Panc1 (cell line): ENCODE results near the gene AOC2. TPM values are rescaled to one million over a fixed set of nuclear protein-coding genes. Genes with fewer than 3 reads are reported as not detected.

ENCODE experiments used
- ATAC-seq: fragments of 200-7000 bp; cut with Tn5 transposase; 2 replicates; pipeline ENCODE4 v1.9.1; 2020; ENCODE audit warnings: mild to moderate bottlenecking, moderate library complexity
- BruUV-seq: library from RNA; stranded (reverse); fragments of 400-500 nt; replicated peaks from 2 replicates; lab custom pipeline; 2021; lab: Mats Ljungman, UMichigan
- CTCF ChIA-PET: fragments of 300-600 bp; sonication (Branson Sonifier 250); formaldehyde crosslinking; loops from one replicate; lab custom pipeline; 2022; ENCODE audit warnings: antibody characterized with exemption; lab: Charles Lee
- POLR2A ChIA-PET: fragments of 300-600 bp; sonication (Branson Sonifier 250); formaldehyde crosslinking; loops from one replicate; lab custom pipeline; 2022; ENCODE audit warnings: antibody characterized with exemption; lab: Charles Lee
- DNase-seq: peaks from one replicate; pipeline ENCODE4 v3.0.0-alpha.2; 2010; ENCODE audit warnings: low read depth, low spot score
- H3K27ac ChIP-seq: 2 replicates; pipeline ENCODE4 v1.5.1; 2011; ENCODE audit warnings: mild to moderate bottlenecking, low read length, inconsistent platforms
- H3K27me3 ChIP-seq: fragments of 200-500 bp; sonication (Bioruptor generic); 2 replicates; pipeline ENCODE4 v1.6.0; 2014; ENCODE audit warnings: low read length, inconsistent platforms; ENCODE audit not compliant: control insufficient read depth, insufficient read depth
- H3K36me3 ChIP-seq: fragments of 200-500 bp; sonication (Bioruptor generic); 2 replicates; pipeline ENCODE4 v1.5.1; 2014; ENCODE audit warnings: inconsistent platforms, mild to moderate bottlenecking, low read length, moderate library complexity; ENCODE audit not compliant: control insufficient read depth, insufficient read depth
- H3K4me1 ChIP-seq: 2 replicates; pipeline ENCODE4 v1.5.1; 2011; ENCODE audit warnings: inconsistent platforms, mild to moderate bottlenecking, low read length, moderate library complexity; ENCODE audit not compliant: control insufficient read depth, insufficient read depth
- H3K4me3 ChIP-seq, 2 experiments: 2 replicates each; pipeline ENCODE4 v1.5.1; 2011 to 2012; ENCODE audit warnings: low read depth in 2 of 2, low read length in 2 of 2, mild to moderate bottlenecking in 2 of 2, inconsistent platforms in 1 of 2, moderate library complexity in 1 of 2
- H3K9me3 ChIP-seq: fragments of 200-500 bp; sonication (Bioruptor generic); 2 replicates; pipeline ENCODE4 v1.5.1; 2014; ENCODE audit warnings: low read depth, mild to moderate bottlenecking, inconsistent platforms, low read length, moderate library complexity; ENCODE audit not compliant: control insufficient read depth, insufficient read depth
- POLR2AphosphoS5 ChIP-seq: IDR thresholded peaks from 2 replicates; pipeline ENCODE4 v1.6.1; 2012; ENCODE audit warnings: mild to moderate bottlenecking, low read depth, low read length, moderate library complexity
- REST ChIP-seq, 2 experiments: IDR thresholded peaks; 2 replicates each; pipeline ENCODE4 v1.6.1; 2011 to 2012; ENCODE audit warnings: low read depth in 2 of 2, control low read depth in 1 of 2, low read length in 1 of 2, mild to moderate bottlenecking in 1 of 2, moderate library complexity in 1 of 2; ENCODE audit not compliant: insufficient read depth in 1 of 2
- SIN3A ChIP-seq: IDR thresholded peaks from 2 replicates; pipeline ENCODE4 v1.6.1; 2012; ENCODE audit warnings: low read depth, mild to moderate bottlenecking, low read length, moderate library complexity, borderline replicate concordance; ENCODE audit not compliant: insufficient read depth
- TCF7L2 ChIP-seq: IDR thresholded peaks from 2 replicates; pipeline ENCODE4 v1.6.1; 2011; ENCODE audit warnings: mild to moderate bottlenecking, low read depth, low read length, inconsistent platforms
- in situ Hi-C: cut with HindIII; loops from 2 replicates; pipeline ENCODE4 v1.10.0; 2016; ENCODE audit warnings: low sequenced_read_pairs, low pct_unique_long_range_greater_than_20kb
- intact Hi-C: fragments of 100-400 bp; cut with micrococcal nuclease; formaldehyde crosslinking; loops from one replicate; pipeline ENCODE4 v1.10.0; 2022; ENCODE audit not compliant: unreplicated experiment
- total RNA-seq: library from RNA; stranded (reverse); gene quantifications from one replicate; pipeline ENCODE4 v1.2.1, GENCODE V29; 2021; ENCODE audit not compliant: unreplicated experiment
- TF ChIP-seq, protein P1 (sequence below): fragments of 450-650 bp; IDR thresholded peaks from 2 replicates; pipeline ENCODE4 v1.5.1; 2017; ENCODE audit warnings: mild to moderate bottlenecking

Gene AOC2
- total RNA-seq, 1 experiment from 2014 or later, result 0.85 TPM

DNA sequence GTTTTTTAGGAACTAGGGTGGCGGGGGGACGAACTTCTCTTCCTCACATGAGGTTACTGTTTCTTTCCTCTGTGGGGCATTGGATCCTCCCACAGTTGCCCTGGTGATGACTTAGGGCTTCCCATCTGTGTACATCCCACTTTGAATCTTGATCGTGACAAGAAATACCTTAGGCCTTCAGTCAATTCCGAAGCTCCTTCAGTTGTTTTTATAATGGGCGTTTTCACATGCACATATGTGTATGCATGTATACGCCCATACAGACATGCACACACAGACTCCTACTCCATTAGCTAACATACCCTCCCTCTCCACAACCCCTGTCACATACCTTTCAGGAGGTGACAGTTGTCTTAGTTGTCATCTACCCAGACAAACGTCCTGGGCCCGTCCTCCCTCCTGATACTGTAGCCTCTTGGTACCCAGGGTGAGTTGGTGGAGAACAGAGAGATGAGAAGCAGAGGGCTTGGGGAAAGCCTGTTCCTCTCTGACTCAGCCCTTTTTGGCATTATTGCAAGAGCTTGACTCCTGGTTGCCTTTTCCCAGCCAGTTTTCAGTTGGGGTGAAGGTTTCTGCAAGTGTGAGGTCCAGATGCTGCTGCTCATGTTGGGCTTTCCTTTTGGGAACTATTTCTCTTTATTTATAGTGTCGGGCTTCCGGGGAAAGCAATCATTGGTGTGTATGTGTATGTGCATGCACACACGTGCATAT is 2.2 kb upstream of the AOC2 start:
- H3K4me3 ChIP-seq, result no peak overlapping the region
- peaks cover 10% of the 10 kb centered on the region for H3K36me3 ChIP-seq
- H3K4me1 ChIP-seq, result no peaks in the 10 kb centered on the region
- in situ Hi-C loops, result no loop called here
- H3K27ac ChIP-seq, result no peak overlapping the region
- ChIA-PET CTCF (interaction anchor here (0.8 kb wide), 1 partner anchor 85 kb away, joined by 3 read pairs; no protein-coding TSS in a partner anchor), POLR2A (no interaction called here)
- H3K9me3 ChIP-seq, result no peaks in the 10 kb centered on the region
- ATAC-seq (no peak), DNase-seq (no peak)
- TF ChIP-seq TCF7L2 (no peak), POLR2AphosphoS5 (no peak), REST (IDR thresholded peaks at IDR 0.05; ENCODE audit: insufficient read depth in 1 of 2, low read depth in 2 of 2, low read length in 1 of 2) (no peak), SIN3A (no peak)
- TF ChIP-seq, protein P1, sequence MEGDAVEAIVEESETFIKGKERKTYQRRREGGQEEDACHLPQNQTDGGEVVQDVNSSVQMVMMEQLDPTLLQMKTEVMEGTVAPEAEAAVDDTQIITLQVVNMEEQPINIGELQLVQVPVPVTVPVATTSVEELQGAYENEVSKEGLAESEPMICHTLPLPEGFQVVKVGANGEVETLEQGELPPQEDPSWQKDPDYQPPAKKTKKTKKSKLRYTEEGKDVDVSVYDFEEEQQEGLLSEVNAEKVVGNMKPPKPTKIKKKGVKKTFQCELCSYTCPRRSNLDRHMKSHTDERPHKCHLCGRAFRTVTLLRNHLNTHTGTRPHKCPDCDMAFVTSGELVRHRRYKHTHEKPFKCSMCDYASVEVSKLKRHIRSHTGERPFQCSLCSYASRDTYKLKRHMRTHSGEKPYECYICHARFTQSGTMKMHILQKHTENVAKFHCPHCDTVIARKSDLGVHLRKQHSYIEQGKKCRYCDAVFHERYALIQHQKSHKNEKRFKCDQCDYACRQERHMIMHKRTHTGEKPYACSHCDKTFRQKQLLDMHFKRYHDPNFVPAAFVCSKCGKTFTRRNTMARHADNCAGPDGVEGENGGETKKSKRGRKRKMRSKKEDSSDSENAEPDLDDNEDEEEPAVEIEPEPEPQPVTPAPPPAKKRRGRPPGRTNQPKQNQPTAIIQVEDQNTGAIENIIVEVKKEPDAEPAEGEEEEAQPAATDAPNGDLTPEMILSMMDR, result no peak
- no peaks in the 10 kb centered on the region for H3K27me3 ChIP-seq
- TSS peak; percentile 49 for BruUV-seq
- intact Hi-C loops, result no loop called here

- Histone ChIP-seq H3K27me3 (no peaks in the 10 kb centered on the region), H3K27ac (no peak overlapping the region), H3K36me3 (peaks cover 10% of the 10 kb centered on the region), H3K9me3 (no peaks in the 10 kb centered on the region), H3K4me3 (no peak overlapping the region), H3K4me1 (no peaks in the 10 kb centered on the region)
- intact Hi-C loops (no loop called here), in situ Hi-C loops (no loop called here)
- TF ChIP-seq POLR2AphosphoS5, result no peak
- TF ChIP-seq REST (IDR thresholded peaks at IDR 0.05; ENCODE audit: insufficient read depth in 1 of 2, low read depth in 2 of 2, low read length in 1 of 2), result no peak
- no peak for TF ChIP-seq TCF7L2
- TF ChIP-seq, protein P1, result peak; percentile 78
- no peak for TF ChIP-seq SIN3A
- DNase-seq, result peak; percentile 43
- CTCF ChIA-PET, result interaction anchor here (0.5 to 1.0 kb wide), 6 partner anchors 84 to 138 kb away, joined by 3 to 8 read pairs (median 4); no protein-coding TSS in a partner anchor
- BruUV-seq, result no TSS peak
- POLR2A ChIA-PET, result interaction anchor here (0.6 kb wide), 1 partner anchor 84 kb away, joined by 6 read pairs; no protein-coding TSS in a partner anchor
- ATAC-seq, result peak; percentile 59
Measured at GRCh38 chr17:42843358-42843934, 934 bp upstream of the AOC2 start.
